ENCODE results near the gene PIGN. TPM values are rescaled to one million over a fixed set of nuclear protein-coding genes. Genes with fewer than 3 reads are reported as not detected.

PIGN gene
- 42.0 TPM for total RNA-seq

GRCh38 chr18:62186774-62187542 is at the start of gene PIGN, which contains the start of gene RELCH:
Gene PIGN (minus strand): TSS chr18:62187056. CDS start chr18:62161353, 25,703 bp downstream.
Gene RELCH (plus strand): TSS chr18:62187255. CDS start chr18:62187506, 251 bp downstream.

Other genes starting within 250 kb of the PIGN start
- gene RELCH, start 199 bp upstream of the PIGN start, total RNA-seq: 43.2 TPM
- gene TNFRSF11A, start 138.3 kb upstream of the PIGN start, total RNA-seq: 6.2 TPM